ENCODE results near the gene COL27A1. TPM values are rescaled to one million over a fixed set of nuclear protein-coding genes. Genes with fewer than 3 reads are reported as not detected.

Gene COL27A1
- total and polyA plus RNA-seq, 2 donors, result 12.6 to 24.0 TPM

- H3K27me3 ChIP-seq (ENCODE audit: control insufficient read depth in 2 of 2, insufficient read depth in 1 of 2, low read length in 1 of 2), result no peaks in the 10 kb centered on the region
- H3K4me1 ChIP-seq (ENCODE audit: control insufficient read depth in 2 of 2, insufficient read depth in 2 of 2, low read length in 2 of 2), result no peaks in the 10 kb centered on the region
- no peaks in the 10 kb centered on the region for H3K9me3 ChIP-seq (ENCODE audit: control insufficient read depth in 2 of 2, insufficient read depth in 1 of 2, low read length in 1 of 2)
- no peak overlapping the region for H3K27ac ChIP-seq (ENCODE audit: low read depth in 1 of 2, low read length in 1 of 2)
- no peaks in the 10 kb centered on the region for H3K36me3 ChIP-seq (ENCODE audit: control insufficient read depth in 2 of 2, insufficient read depth in 2 of 2, low read length in 1 of 2)
- DNase-seq (ENCODE audit: low read depth in 6 of 9, low spot score in 9 of 9), result no peak
- H3K4me3 ChIP-seq (ENCODE audit: low read length in 2 of 2), result no peak overlapping the region
- WGBS, result 96% methylated on average over 5 of the region's 5 CpGs
Observed at GRCh38 chr9:114274217-114274616, 118.9 kb downstream of the COL27A1 start.

- H3K36me3 ChIP-seq (ENCODE audit: control insufficient read depth in 2 of 2, insufficient read depth in 2 of 2, low read length in 1 of 2), result no peaks in the 10 kb centered on the region
- H3K27me3 ChIP-seq (ENCODE audit: control insufficient read depth in 2 of 2, insufficient read depth in 1 of 2, low read length in 1 of 2), result no peaks in the 10 kb centered on the region
- H3K4me1 ChIP-seq (ENCODE audit: control insufficient read depth in 2 of 2, insufficient read depth in 2 of 2, low read length in 2 of 2), result no peaks in the 10 kb centered on the region
- DNase-seq (ENCODE audit: low read depth in 6 of 9, low spot score in 9 of 9), result no peak
- 92% methylated on average over 15 of the region's 15 CpGs for WGBS
- H3K9me3 ChIP-seq (ENCODE audit: control insufficient read depth in 2 of 2, insufficient read depth in 1 of 2, low read length in 1 of 2), result no peaks in the 10 kb centered on the region
- no peak overlapping the region for H3K27ac ChIP-seq (ENCODE audit: low read depth in 1 of 2, low read length in 1 of 2)
- H3K4me3 ChIP-seq (ENCODE audit: low read length in 2 of 2), result no peak overlapping the region
Observed at GRCh38 chr9:114275246-114276004, 120.1 kb downstream of the COL27A1 start.

GRCh38 chr9:114276908-114277821 lies 121.8 kb downstream of the COL27A1 start:
- no peak overlapping the region for H3K27ac ChIP-seq (ENCODE audit: low read depth in 1 of 2, low read length in 1 of 2)
- 92% methylated on average over 18 of the region's 18 CpGs for WGBS
- no peak for DNase-seq (ENCODE audit: low read depth in 6 of 9, low spot score in 9 of 9)

GRCh38 chr9:114278356-114278755 lies 123.0 kb downstream of the COL27A1 start:
- Histone ChIP-seq H3K9me3 (ENCODE audit: control insufficient read depth in 2 of 2, insufficient read depth in 1 of 2, low read length in 1 of 2) (no peaks in the 10 kb centered on the region), H3K4me1 (ENCODE audit: control insufficient read depth in 2 of 2, insufficient read depth in 2 of 2, low read length in 2 of 2) (peaks cover 0 to 4% of the 10 kb centered on the region in 2 donors), H3K36me3 (ENCODE audit: control insufficient read depth in 2 of 2, insufficient read depth in 2 of 2, low read length in 1 of 2) (no peaks in the 10 kb centered on the region), H3K4me3 (ENCODE audit: low read length in 2 of 2) (no peak overlapping the region), H3K27me3 (ENCODE audit: control insufficient read depth in 2 of 2, insufficient read depth in 1 of 2, low read length in 1 of 2) (no peaks in the 10 kb centered on the region), H3K27ac (ENCODE audit: low read depth in 1 of 2, low read length in 1 of 2) (no peak overlapping the region)
- 87% methylated on average over 3 of the region's 3 CpGs for WGBS
- no peak for DNase-seq (ENCODE audit: low read depth in 6 of 9, low spot score in 9 of 9)

More at GRCh38 chr9:114276908-114277821, 121.8 kb downstream of the COL27A1 start:
- no peak overlapping the region for H3K4me3 ChIP-seq (ENCODE audit: low read length in 2 of 2)
- no peaks in the 10 kb centered on the region for H3K36me3 ChIP-seq (ENCODE audit: control insufficient read depth in 2 of 2, insufficient read depth in 2 of 2, low read length in 1 of 2)
- H3K9me3 ChIP-seq (ENCODE audit: control insufficient read depth in 2 of 2, insufficient read depth in 1 of 2, low read length in 1 of 2), result no peaks in the 10 kb centered on the region
- H3K4me1 ChIP-seq (ENCODE audit: control insufficient read depth in 2 of 2, insufficient read depth in 2 of 2, low read length in 2 of 2), result no peaks in the 10 kb centered on the region
- no peaks in the 10 kb centered on the region for H3K27me3 ChIP-seq (ENCODE audit: control insufficient read depth in 2 of 2, insufficient read depth in 1 of 2, low read length in 1 of 2)

- no peaks in the 10 kb centered on the region for H3K27me3 ChIP-seq (ENCODE audit: control insufficient read depth in 2 of 2, insufficient read depth in 1 of 2, low read length in 1 of 2)
- peaks cover 0 to 4% of the 10 kb centered on the region in 2 donors for H3K4me1 ChIP-seq (ENCODE audit: control insufficient read depth in 2 of 2, insufficient read depth in 2 of 2, low read length in 2 of 2)
- H3K4me3 ChIP-seq (ENCODE audit: low read length in 2 of 2), result no peak overlapping the region
- no peaks in the 10 kb centered on the region for H3K36me3 ChIP-seq (ENCODE audit: control insufficient read depth in 2 of 2, insufficient read depth in 2 of 2, low read length in 1 of 2)
- 91% methylated on average over 14 of the region's 14 CpGs for WGBS
- no peaks in the 10 kb centered on the region for H3K9me3 ChIP-seq (ENCODE audit: control insufficient read depth in 2 of 2, insufficient read depth in 1 of 2, low read length in 1 of 2)
- DNase-seq (ENCODE audit: low read depth in 6 of 9, low spot score in 9 of 9), result no peak
- H3K27ac ChIP-seq (ENCODE audit: low read depth in 1 of 2, low read length in 1 of 2), result no peak overlapping the region
Observed at GRCh38 chr9:114278881-114279570, 123.7 kb downstream of the COL27A1 start.

GRCh38 chr9:114279693-114280092 lies 124.4 kb downstream of the COL27A1 start:
- no peaks in the 10 kb centered on the region for H3K27me3 ChIP-seq (ENCODE audit: control insufficient read depth in 2 of 2, insufficient read depth in 1 of 2, low read length in 1 of 2)
- no peak overlapping the region for H3K4me3 ChIP-seq (ENCODE audit: low read length in 2 of 2)
- WGBS, result 99% methylated on average over 3 of the region's 3 CpGs
- no peaks in the 10 kb centered on the region for H3K9me3 ChIP-seq (ENCODE audit: control insufficient read depth in 2 of 2, insufficient read depth in 1 of 2, low read length in 1 of 2)
- peaks cover 0 to 4% of the 10 kb centered on the region in 2 donors for H3K4me1 ChIP-seq (ENCODE audit: control insufficient read depth in 2 of 2, insufficient read depth in 2 of 2, low read length in 2 of 2)
- DNase-seq (ENCODE audit: low read depth in 6 of 9, low spot score in 9 of 9), result no peak
- H3K27ac ChIP-seq (ENCODE audit: low read depth in 1 of 2, low read length in 1 of 2), result no peak overlapping the region
- no peaks in the 10 kb centered on the region for H3K36me3 ChIP-seq (ENCODE audit: control insufficient read depth in 2 of 2, insufficient read depth in 2 of 2, low read length in 1 of 2)

- no peak overlapping the region for H3K27ac ChIP-seq (ENCODE audit: low read depth in 1 of 2, low read length in 1 of 2)
- WGBS, result 89% methylated on average over 8 of the region's 8 CpGs
- peaks cover 0 to 4% of the 10 kb centered on the region in 2 donors for H3K4me1 ChIP-seq (ENCODE audit: control insufficient read depth in 2 of 2, insufficient read depth in 2 of 2, low read length in 2 of 2)
- H3K27me3 ChIP-seq (ENCODE audit: control insufficient read depth in 2 of 2, insufficient read depth in 1 of 2, low read length in 1 of 2), result no peaks in the 10 kb centered on the region
- no peak for DNase-seq (ENCODE audit: low read depth in 6 of 9, low spot score in 9 of 9)
- no peaks in the 10 kb centered on the region for H3K36me3 ChIP-seq (ENCODE audit: control insufficient read depth in 2 of 2, insufficient read depth in 2 of 2, low read length in 1 of 2)
- no peaks in the 10 kb centered on the region for H3K9me3 ChIP-seq (ENCODE audit: control insufficient read depth in 2 of 2, insufficient read depth in 1 of 2, low read length in 1 of 2)
- H3K4me3 ChIP-seq (ENCODE audit: low read length in 2 of 2), result no peak overlapping the region
Observed at GRCh38 chr9:114280636-114281472, 125.5 kb downstream of the COL27A1 start.

GRCh38 chr9:114281473-114282103 lies 126.3 kb downstream of the COL27A1 start:
- H3K4me1 ChIP-seq (ENCODE audit: control insufficient read depth in 2 of 2, insufficient read depth in 2 of 2, low read length in 2 of 2), result peaks cover 0 to 4% of the 10 kb centered on the region in 2 donors
- no peak overlapping the region for H3K4me3 ChIP-seq (ENCODE audit: low read length in 2 of 2)
- H3K27me3 ChIP-seq (ENCODE audit: control insufficient read depth in 2 of 2, insufficient read depth in 1 of 2, low read length in 1 of 2), result no peaks in the 10 kb centered on the region
- 90% methylated on average over 12 of the region's 12 CpGs for WGBS
- no peak overlapping the region for H3K27ac ChIP-seq (ENCODE audit: low read depth in 1 of 2, low read length in 1 of 2)
- no peaks in the 10 kb centered on the region for H3K9me3 ChIP-seq (ENCODE audit: control insufficient read depth in 2 of 2, insufficient read depth in 1 of 2, low read length in 1 of 2)
- H3K36me3 ChIP-seq (ENCODE audit: control insufficient read depth in 2 of 2, insufficient read depth in 2 of 2, low read length in 1 of 2), result no peaks in the 10 kb centered on the region
- DNase-seq (ENCODE audit: low read depth in 6 of 9, low spot score in 9 of 9), result no peak
